Measurements from ENCODE around the gene NCKAP5.
"Not testable (repeated sequence)": the region's sequence is repeated elsewhere in the genome, so short reads cannot be mapped to it uniquely, and the experiment has no call there.

NCKAP5 gene

GRCh38 chr2:133496501-133497269, 71.6 kb downstream of the NCKAP5 start:
- no peak for DNase-seq

GRCh38 chr2:133495226-133495625, 73.0 kb downstream of the NCKAP5 start:
- no peak for DNase-seq

GRCh38 chr2:133492719-133493380, 75.4 kb downstream of the NCKAP5 start:
- DNase-seq = no peak

- no peak for DNase-seq
Measured at GRCh38 chr2:133490411-133490980, 77.8 kb downstream of the NCKAP5 start.

GRCh38 chr2:133489641-133490410, 78.4 kb downstream of the NCKAP5 start:
- no peak for DNase-seq

- no peak for DNase-seq
Measured at GRCh38 chr2:133489146-133489545, 79.1 kb downstream of the NCKAP5 start.

GRCh38 chr2:133486771-133487191, 81.5 kb downstream of the NCKAP5 start:
- no peak for DNase-seq

GRCh38 chr2:133485868-133486267, 82.4 kb downstream of the NCKAP5 start:
- DNase-seq = no peak

- DNase-seq = no peak
Measured at GRCh38 chr2:133484784-133485183, 83.5 kb downstream of the NCKAP5 start.

GRCh38 chr2:133484106-133484505, 84.2 kb downstream of the NCKAP5 start:
- no peak for DNase-seq

- DNase-seq = no peak
Measured at GRCh38 chr2:133483181-133483580, 85.1 kb downstream of the NCKAP5 start.

GRCh38 chr2:133480707-133481429, 87.4 kb downstream of the NCKAP5 start:
- no peak for DNase-seq

- no peak for DNase-seq
Measured at GRCh38 chr2:133477616-133477990, 90.7 kb downstream of the NCKAP5 start.

GRCh38 chr2:133476931-133477615, 91.2 kb downstream of the NCKAP5 start:
- no peak for DNase-seq

GRCh38 chr2:133476286-133476685, 92.0 kb downstream of the NCKAP5 start:
- DNase-seq = no peak

GRCh38 chr2:133475610-133476009, 92.7 kb downstream of the NCKAP5 start:
- DNase-seq = no peak

GRCh38 chr2:133470446-133470845, 97.8 kb downstream of the NCKAP5 start:
- DNase-seq = not testable (repeated sequence)

- DNase-seq = no peak
Measured at GRCh38 chr2:133462811-133463210, 105.5 kb downstream of the NCKAP5 start.

- DNase-seq = no peak
Measured at GRCh38 chr2:133461484-133461883, 106.8 kb downstream of the NCKAP5 start.

GRCh38 chr2:133459590-133459989, 108.7 kb downstream of the NCKAP5 start:
- no peak for DNase-seq

- no peak for DNase-seq
Measured at GRCh38 chr2:133458280-133458679, 110.0 kb downstream of the NCKAP5 start.

GRCh38 chr2:133457861-133458260, 110.4 kb downstream of the NCKAP5 start:
- no peak for DNase-seq

Measured in activated naive CD4-positive, alpha-beta T cell treated with anti-CD3 and anti-CD28 coated beads, Interleukin-2, amount 50 U/mL, for 16 hours (primary cell).